Urinary bladder (tissue), 4 donors: Measurements from ENCODE around the gene SLC2A11. TPM values are rescaled to one million over a fixed set of nuclear protein-coding genes. Genes with fewer than 3 reads are reported as not detected.

Experiments
- DNase-seq: peaks from one replicate; pipeline ENCODE4 v3.0.0-alpha.2; 2015; ENCODE audit errors: extremely low spot score
- H3K27ac ChIP-seq: one replicate; pipeline ENCODE4 v1.5.1; 2013; ENCODE audit warnings: low read depth, mild to moderate bottlenecking, moderate library complexity
- H3K36me3 ChIP-seq: one replicate; pipeline ENCODE4 v1.6.1; 2013; ENCODE audit warnings: mild to moderate bottlenecking, moderate library complexity; ENCODE audit not compliant: insufficient read depth
- H3K4me1 ChIP-seq: one replicate; pipeline ENCODE4 v1.6.1; 2013; ENCODE audit warnings: mild to moderate bottlenecking, moderate library complexity; ENCODE audit not compliant: insufficient read depth
- H3K4me3 ChIP-seq: one replicate; pipeline ENCODE4 v1.5.1; 2013; ENCODE audit warnings: low read depth, low read length
- WGBS: extraction: QIAGEN DNeasy Blood & Tissue Kit; methylation state at CpG from one replicate; pipeline ENCODE4 v1.1.7; 2013; 5-methylcytosine and 5-hydroxymethylcytosine counted together
- polyA plus RNA-seq: library from polyadenylated mRNA; stranded (reverse); fragments of 200-250 nt; gene quantifications from one replicate; pipeline ENCODE4 v1.2.3, GENCODE V29; 2013
- total RNA-seq: library from RNA; depleted of rRNA; stranded (reverse); fragments of >200 nt; gene quantifications from one replicate; pipeline ENCODE4 v1.2.3, GENCODE V29; 2014
- donor health status: healthy with polysubstance abuse.
- donor health status: healthy.

SLC2A11 gene
- total and polyA plus RNA-seq, 2 donors: 12.0 to 13.0 TPM

DNA sequence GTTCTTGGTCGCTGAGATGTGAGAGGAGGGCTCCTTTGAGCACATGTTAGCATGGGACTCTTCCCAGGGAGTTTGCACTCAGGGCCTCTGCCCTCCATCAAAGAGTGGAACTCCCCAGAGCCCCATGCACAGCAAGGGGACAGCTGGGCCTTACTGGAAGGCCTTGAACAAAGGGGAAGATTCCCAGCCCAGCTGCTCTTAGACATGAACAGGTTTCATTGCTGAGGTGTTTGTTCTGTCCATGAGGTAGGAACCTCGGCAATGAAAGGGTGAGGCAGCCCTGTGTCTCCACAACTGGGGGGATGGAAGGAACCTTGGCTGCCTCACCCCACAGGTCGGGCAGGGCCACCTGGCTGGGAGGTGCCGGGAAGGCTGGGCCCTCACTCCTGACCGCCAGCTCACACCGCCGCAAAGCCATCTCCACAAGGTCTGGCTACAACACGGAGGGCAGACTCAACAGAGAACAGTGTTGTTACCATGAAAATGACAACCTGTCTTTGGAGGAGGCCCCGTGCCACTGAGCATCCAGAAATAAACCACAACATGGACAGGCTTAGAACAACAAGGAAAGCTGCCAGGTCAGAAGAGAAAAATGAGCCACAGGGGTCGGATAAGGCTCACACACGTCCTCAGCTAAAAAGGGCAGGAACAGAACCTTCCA, 22.1 kb upstream of the SLC2A11 start:
- Histone ChIP-seq H3K36me3 (peaks cover 4% of the 10 kb centered on the region), H3K4me1 (no peaks in the 10 kb centered on the region), H3K4me3 (no peak overlapping the region), H3K27ac (no peak overlapping the region)
- no peak for DNase-seq
- WGBS: 57% methylated on average over 11 of the region's 11 CpGs

GRCh38 chr22:23836281-23836680, 21.4 kb upstream of the SLC2A11 start:
- Histone ChIP-seq H3K4me3 (no peak overlapping the region), H3K4me1 (no peaks in the 10 kb centered on the region), H3K36me3 (peaks cover 4% of the 10 kb centered on the region), H3K27ac (no peak overlapping the region)
- DNase-seq: no peak
- WGBS: 78% methylated on average over 5 of the region's 5 CpGs

- Histone ChIP-seq H3K4me3 (no peak overlapping the region), H3K27ac (no peak overlapping the region), H3K4me1 (no peaks in the 10 kb centered on the region), H3K36me3 (peaks cover 4% of the 10 kb centered on the region)
- no peak for DNase-seq
- WGBS: 71% methylated on average over 12 of the region's 12 CpGs
These were observed 20.8 kb upstream of the SLC2A11 start for GRCh38 chr22:23836692-23837495.

DNA sequence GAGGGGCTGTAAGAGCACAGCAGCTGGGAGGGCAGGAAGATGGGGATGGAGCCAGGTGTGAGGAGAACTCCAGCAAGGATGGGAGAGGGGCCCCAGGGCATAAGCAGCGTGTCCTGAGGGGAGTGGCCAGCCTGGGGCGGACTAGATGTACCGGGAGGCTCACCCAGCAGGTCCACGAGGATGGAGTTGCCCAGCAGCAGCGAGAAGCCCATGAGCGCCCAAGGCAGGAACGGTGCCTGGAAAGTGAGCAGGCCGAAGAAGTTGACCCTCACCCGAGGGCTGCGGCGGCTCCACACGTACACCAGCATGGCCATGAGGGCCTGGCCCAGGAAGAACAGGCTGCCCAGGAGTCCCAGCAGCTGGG, 20.2 kb upstream of the SLC2A11 start:
- Histone ChIP-seq H3K36me3 (peaks cover 4% of the 10 kb centered on the region), H3K4me1 (no peaks in the 10 kb centered on the region), H3K27ac (no peak overlapping the region), H3K4me3 (no peak overlapping the region)
- 85% methylated on average over 12 of the region's 12 CpGs for WGBS
- no peak for DNase-seq

DNA sequence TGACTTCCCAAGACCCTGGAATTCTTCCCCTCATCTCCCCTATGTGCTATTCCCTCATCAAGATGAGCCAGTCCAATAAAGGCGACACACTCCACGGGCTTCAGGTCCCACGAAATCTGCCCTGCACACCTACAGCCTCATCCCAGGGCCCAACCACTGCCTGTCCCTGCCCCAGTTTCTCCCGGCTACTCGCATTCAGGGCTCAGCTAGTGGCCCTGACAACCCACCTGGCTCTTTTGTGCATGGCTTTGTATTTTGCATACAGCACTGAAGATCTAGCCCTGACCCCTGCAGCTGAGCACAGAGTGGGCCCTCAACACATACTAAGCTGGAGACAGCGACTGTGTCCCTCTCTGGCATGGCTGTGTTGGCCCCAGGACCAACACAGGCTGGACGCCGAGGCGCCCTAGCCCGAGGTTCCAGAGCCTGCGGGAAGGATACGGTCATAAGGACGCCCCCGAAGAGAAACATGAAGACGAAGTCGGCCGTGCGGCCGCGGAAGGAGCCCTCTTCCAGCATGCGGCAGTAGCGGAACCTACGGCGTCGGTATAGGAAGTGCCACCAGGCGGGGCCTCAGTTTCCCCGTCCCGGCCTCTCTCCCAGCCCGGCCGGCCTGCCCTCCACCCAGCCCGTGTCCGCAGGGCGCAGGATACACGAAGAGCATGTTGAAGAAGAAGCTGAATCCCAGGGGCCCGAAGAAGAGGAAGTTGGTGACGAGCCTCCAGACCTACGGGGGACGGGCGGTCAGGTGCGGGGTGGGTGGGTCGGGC, 19.6 kb upstream of the SLC2A11 start:
- no peak for DNase-seq
- Histone ChIP-seq H3K27ac (no peak overlapping the region), H3K4me1 (no peaks in the 10 kb centered on the region), H3K4me3 (peak overlapping the region; percentile 40), H3K36me3 (peaks cover 4% of the 10 kb centered on the region)
- WGBS: 36% methylated on average over 41 of the region's 41 CpGs

DNA sequence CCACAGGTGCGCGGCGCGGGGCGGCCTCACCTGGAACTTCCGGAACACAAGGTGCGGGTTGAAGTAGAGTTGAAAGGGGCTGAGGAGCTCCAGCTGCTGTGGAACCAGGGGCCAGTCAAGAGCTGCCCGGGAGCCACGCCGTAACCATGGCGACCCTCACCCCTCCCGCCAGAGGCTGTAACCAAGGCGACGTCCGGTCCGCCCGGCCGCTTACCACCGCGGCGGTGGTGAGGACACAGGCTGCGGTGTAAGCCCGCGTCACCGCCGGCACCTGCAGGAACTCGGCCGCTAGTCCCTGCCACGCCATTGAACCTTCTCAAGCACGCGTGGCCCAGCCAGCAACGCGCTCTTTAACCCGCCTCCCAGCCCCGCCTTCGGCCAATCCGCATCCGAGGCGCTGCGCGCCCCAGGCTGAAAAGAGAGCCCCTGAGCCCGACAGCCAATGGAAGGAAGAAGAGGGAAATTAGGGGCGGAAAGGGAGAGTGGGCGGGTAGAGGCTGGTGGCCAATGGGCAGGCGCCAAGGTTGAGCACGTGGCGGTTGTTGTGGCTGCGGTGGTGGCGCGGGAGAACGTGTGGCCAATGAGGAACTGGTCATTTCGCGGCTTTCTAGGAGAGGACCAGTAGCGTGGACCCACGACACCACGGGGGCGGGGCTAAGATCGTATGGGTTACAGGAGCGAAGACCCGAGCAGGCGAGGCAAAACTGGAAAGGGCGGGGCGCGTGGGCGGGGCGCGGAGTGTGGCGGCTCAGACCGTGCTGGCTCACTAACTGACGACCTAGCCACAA, 18.8 kb upstream of the SLC2A11 start, which contains the start of gene DERL3:
Gene DERL3, minus strand, starts transcription at position 326 of the 788 bp plus-strand sequence. Its CDS starts 19 bp downstream, at position 307.
- Histone ChIP-seq H3K27ac (no peak within 1 kb of the TSS), H3K4me3 (peak within 1 kb of the TSS; percentile 40), H3K4me1 (no peaks in the 10 kb centered on the region), H3K36me3 (peaks cover 3% of the 10 kb centered on the region)
- WGBS: under 1% methylated on average over 70 of the region's 70 CpGs
- peak; percentile 88 for DNase-seq

DNA sequence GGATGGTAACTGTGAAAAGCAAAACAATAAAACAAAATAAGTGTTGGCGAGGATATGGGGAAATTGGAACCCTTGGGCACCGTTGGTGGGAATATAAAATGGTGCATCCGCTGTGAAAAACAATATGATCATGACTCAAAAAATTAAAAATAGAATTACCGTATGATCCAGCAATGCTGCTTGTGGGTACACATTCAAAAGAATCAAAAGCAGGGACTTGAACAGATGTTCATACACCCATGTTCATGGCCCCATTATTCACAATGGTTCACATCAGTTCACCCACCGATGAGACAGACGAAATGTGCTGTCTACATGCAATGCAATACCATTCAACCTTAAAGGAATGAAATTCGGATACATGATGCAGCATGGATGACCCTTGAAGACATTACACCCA, 17.6 kb upstream of the SLC2A11 start:
- Histone ChIP-seq H3K4me1 (no peaks in the 10 kb centered on the region), H3K4me3 (no peak overlapping the region), H3K36me3 (no peaks in the 10 kb centered on the region), H3K27ac (no peak overlapping the region)
- 80% methylated on average over 7 of the region's 7 CpGs for WGBS
- no peak for DNase-seq

DNA sequence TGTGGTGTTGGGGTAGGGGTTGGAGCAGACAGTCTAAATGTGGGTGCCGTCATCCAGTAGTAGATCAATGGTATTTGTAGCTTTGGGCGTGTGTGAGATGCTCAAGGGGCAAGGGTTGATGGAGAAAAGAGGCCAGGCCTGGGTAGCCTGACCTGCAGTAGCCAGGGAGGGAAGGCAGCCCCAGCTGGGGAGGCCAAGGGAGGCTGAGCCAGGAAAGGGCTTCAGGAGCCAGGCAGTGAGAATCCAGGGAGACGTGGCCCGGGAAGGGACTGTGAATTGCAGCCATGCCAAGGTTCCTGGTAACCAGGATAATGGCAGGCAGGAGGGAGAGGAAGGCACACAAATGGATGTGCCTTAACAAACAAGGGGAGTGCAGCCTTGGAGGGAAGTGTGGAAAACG, 16.4 kb upstream of the SLC2A11 start:
- Histone ChIP-seq H3K4me1 (no peaks in the 10 kb centered on the region), H3K27ac (no peak overlapping the region), H3K4me3 (no peak overlapping the region), H3K36me3 (no peaks in the 10 kb centered on the region)
- 80% methylated on average over 5 of the region's 5 CpGs for WGBS
- no peak for DNase-seq

DNA sequence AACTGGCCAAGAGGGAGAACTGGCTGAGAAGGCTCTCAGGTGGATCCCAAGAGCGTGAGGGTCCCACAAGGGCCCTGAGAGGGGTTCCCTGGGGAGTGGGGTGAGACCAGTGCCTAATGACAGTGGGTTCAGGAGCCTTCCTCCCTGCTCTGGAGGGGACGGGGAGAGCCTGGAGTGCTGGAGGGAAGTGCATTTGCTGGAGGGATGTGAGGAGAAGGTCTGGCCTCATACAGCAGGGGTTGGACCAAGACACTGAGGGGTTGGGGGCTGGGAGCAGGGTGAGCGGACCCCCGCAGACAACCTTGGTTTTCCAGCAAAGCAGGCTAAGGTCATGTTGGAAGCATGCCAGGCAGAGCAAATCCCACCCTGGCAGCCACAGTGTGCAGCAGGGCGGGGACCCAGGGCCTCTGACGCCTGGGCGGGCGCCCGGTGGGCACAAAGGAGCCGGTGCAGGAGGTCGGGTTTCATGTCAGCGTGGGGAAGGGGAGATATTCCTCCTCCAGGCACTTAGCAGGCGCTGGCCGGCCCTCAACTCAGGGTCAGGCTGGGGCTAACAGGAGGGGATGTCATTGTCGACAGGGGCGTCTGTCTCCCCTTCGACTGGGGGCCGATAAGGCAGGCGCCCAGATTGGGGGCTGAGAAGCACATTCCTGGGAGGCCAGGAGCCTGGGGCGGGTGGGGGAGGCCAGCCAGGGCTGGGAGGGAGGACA, 15.8 kb upstream of the SLC2A11 start:
- 62% methylated on average over 20 of the region's 20 CpGs for WGBS
- Histone ChIP-seq H3K27ac (no peak overlapping the region), H3K36me3 (no peaks in the 10 kb centered on the region), H3K4me3 (no peak overlapping the region), H3K4me1 (no peaks in the 10 kb centered on the region)
- no peak for DNase-seq

- Histone ChIP-seq H3K27ac (no peak overlapping the region), H3K36me3 (no peaks in the 10 kb centered on the region), H3K4me3 (no peak overlapping the region), H3K4me1 (no peaks in the 10 kb centered on the region)
- DNase-seq: no peak
- WGBS: 80% methylated on average over 4 of the region's 4 CpGs
These were observed 15.1 kb upstream of the SLC2A11 start for GRCh38 chr22:23842599-23842998.

GRCh38 chr22:23844739-23845202, 12.9 kb upstream of the SLC2A11 start:
- Histone ChIP-seq H3K27ac (no peak overlapping the region), H3K4me3 (no peak overlapping the region), H3K4me1 (no peaks in the 10 kb centered on the region), H3K36me3 (no peaks in the 10 kb centered on the region)
- 77% methylated on average over 8 of the region's 8 CpGs for WGBS
- DNase-seq: no peak

DNA sequence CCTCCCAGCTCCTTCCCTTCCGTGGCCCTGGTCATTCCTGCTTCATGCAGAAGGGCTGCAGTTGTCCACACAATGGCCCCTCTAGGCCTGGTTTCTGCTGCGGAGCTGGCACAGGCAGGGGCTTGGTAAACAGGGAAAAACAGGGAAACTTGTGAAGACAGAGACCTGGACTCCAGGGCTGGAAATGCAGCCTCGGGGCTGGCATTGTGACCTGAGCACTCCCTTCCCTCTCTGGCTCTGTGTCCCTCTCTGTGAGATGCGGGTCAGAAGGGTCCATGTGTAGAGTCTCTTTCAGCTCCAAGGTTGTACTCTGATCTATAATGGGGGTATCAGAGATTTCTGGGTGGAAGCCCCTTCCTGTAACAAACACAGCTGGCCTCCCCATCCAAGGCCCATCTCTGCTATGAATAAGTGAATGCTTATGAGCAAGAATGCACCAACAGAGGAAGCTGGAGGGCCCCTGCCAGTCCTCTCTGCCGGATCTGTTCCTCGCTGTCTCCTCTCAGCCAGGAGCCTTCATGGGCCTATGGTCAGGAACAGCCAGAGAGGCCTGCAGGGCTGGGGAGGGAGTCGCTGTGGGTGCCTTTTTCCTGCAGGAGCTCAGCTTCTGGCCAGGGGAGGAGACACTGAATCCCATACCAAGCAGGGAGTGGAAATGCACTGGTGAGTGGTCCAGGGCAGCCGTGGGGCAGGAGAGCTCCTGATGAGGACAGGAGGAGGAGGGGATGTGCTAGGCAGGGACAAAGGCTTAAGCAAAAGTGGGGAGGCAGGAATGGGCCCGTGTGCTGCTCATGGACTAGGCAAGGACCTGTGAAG, 12.2 kb upstream of the SLC2A11 start:
- Histone ChIP-seq H3K27ac (no peak overlapping the region), H3K4me3 (no peak overlapping the region), H3K4me1 (no peaks in the 10 kb centered on the region), H3K36me3 (no peaks in the 10 kb centered on the region)
- DNase-seq: no peak
- WGBS: 74% methylated on average over 9 of the region's 9 CpGs
